DND-41 (cell line): ENCODE results near the gene RCAN2.

Source experiments
- ATAC-seq: fragments of 200-7000 bp; cut with Tn5 transposase; 3 replicates; pipeline ENCODE4 v1.9.1; 2021; ENCODE audit warnings: low read depth; ENCODE audit not compliant: insufficient read depth
- DNase-seq: peaks from one replicate; pipeline ENCODE4 v3.0.0-alpha.2; 2020
- H2AFZ ChIP-seq: 2 replicates; pipeline ENCODE4 v1.6.0; 2012; ENCODE audit warnings: low read depth, low read length
- H3K27ac ChIP-seq: 2 replicates; pipeline ENCODE4 v1.5.1; 2012; ENCODE audit warnings: low read length, inconsistent platforms
- H3K27me3 ChIP-seq: fragments of 200-600 bp; sonication (generic); 2 replicates; pipeline ENCODE4 v1.6.0; 2012; ENCODE audit warnings: low read length, mild to moderate bottlenecking, inconsistent platforms; ENCODE audit not compliant: insufficient read depth, poor library complexity
- H3K36me3 ChIP-seq: 2 replicates; pipeline ENCODE4 v1.5.1; 2012; ENCODE audit warnings: low read length, inconsistent platforms; ENCODE audit not compliant: insufficient read depth
- H3K4me1 ChIP-seq: 2 replicates; pipeline ENCODE4 v1.5.1; 2012; ENCODE audit warnings: mild to moderate bottlenecking, low read length; ENCODE audit not compliant: insufficient read depth
- H3K4me2 ChIP-seq: 2 replicates; pipeline ENCODE4 v1.6.0; 2012; ENCODE audit warnings: mild to moderate bottlenecking, moderate library complexity, low read length, inconsistent platforms; ENCODE audit not compliant: insufficient read depth
- H3K4me3 ChIP-seq, 2 experiments: fragments of 200-600 bp in 1 of 2; shearing (Covaris generic) in 1 of 2; 2 replicates each; pipeline ENCODE4 v1.5.1; 2012 to 2016; ENCODE audit warnings: inconsistent platforms in 2 of 2, low read length in 2 of 2, mild to moderate bottlenecking in 2 of 2, low read depth in 1 of 2, moderate library complexity in 1 of 2
- H3K79me2 ChIP-seq: 2 replicates; pipeline ENCODE4 v1.6.0; 2012; ENCODE audit warnings: low read length, inconsistent platforms; ENCODE audit not compliant: insufficient read depth
- H3K9ac ChIP-seq: 2 replicates; pipeline ENCODE4 v1.6.0; 2012; ENCODE audit warnings: low read depth, mild to moderate bottlenecking, inconsistent platforms, low read length, moderate library complexity
- H3K9me3 ChIP-seq: 2 replicates; pipeline ENCODE4 v1.5.1; 2012; ENCODE audit warnings: low read length, moderate library complexity, mild to moderate bottlenecking, inconsistent platforms; ENCODE audit not compliant: insufficient read depth, severe bottlenecking
- H4K20me1 ChIP-seq: 2 replicates; pipeline ENCODE4 v1.6.0; 2012; ENCODE audit warnings: low read length; ENCODE audit not compliant: insufficient read depth
- EZH2 ChIP-seq: IDR thresholded peaks from 3 replicates; pipeline ENCODE4 v1.6.1; 2012; ENCODE audit warnings: borderline replicate concordance, low read depth, mild to moderate bottlenecking, moderate library complexity, low read length, inconsistent platforms; ENCODE audit not compliant: severe bottlenecking
- TF ChIP-seq, protein P1 (sequence below): IDR thresholded peaks from 2 replicates; pipeline ENCODE4 v1.5.1; 2012; ENCODE audit warnings: borderline replicate concordance, low read length, moderate library complexity, mild to moderate bottlenecking; ENCODE audit not compliant: poor library complexity, severe bottlenecking; ENCODE audit errors: extremely low read depth

RCAN2 gene

GRCh38 chr6:46323966-46324622, 167.2 kb downstream of the RCAN2 start:
- Histone ChIP-seq H3K9me3 (no peaks in the 10 kb centered on the region), H4K20me1 (no peaks in the 10 kb centered on the region), H3K4me1 (no peaks in the 10 kb centered on the region), H3K4me3 (no peak overlapping the region), H3K36me3 (no peaks in the 10 kb centered on the region), H3K27me3 (peaks cover 42% of the 10 kb centered on the region), H2AFZ (no peak overlapping the region), H3K9ac (no peak overlapping the region), H3K4me2 (no peak overlapping the region), H3K79me2 (no peaks in the 10 kb centered on the region), H3K27ac (no peak overlapping the region)
- ATAC-seq (no peak), DNase-seq (no peak)
- TF ChIP-seq, protein P1, sequence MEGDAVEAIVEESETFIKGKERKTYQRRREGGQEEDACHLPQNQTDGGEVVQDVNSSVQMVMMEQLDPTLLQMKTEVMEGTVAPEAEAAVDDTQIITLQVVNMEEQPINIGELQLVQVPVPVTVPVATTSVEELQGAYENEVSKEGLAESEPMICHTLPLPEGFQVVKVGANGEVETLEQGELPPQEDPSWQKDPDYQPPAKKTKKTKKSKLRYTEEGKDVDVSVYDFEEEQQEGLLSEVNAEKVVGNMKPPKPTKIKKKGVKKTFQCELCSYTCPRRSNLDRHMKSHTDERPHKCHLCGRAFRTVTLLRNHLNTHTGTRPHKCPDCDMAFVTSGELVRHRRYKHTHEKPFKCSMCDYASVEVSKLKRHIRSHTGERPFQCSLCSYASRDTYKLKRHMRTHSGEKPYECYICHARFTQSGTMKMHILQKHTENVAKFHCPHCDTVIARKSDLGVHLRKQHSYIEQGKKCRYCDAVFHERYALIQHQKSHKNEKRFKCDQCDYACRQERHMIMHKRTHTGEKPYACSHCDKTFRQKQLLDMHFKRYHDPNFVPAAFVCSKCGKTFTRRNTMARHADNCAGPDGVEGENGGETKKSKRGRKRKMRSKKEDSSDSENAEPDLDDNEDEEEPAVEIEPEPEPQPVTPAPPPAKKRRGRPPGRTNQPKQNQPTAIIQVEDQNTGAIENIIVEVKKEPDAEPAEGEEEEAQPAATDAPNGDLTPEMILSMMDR = no peak
- no peak for TF ChIP-seq EZH2

DNA sequence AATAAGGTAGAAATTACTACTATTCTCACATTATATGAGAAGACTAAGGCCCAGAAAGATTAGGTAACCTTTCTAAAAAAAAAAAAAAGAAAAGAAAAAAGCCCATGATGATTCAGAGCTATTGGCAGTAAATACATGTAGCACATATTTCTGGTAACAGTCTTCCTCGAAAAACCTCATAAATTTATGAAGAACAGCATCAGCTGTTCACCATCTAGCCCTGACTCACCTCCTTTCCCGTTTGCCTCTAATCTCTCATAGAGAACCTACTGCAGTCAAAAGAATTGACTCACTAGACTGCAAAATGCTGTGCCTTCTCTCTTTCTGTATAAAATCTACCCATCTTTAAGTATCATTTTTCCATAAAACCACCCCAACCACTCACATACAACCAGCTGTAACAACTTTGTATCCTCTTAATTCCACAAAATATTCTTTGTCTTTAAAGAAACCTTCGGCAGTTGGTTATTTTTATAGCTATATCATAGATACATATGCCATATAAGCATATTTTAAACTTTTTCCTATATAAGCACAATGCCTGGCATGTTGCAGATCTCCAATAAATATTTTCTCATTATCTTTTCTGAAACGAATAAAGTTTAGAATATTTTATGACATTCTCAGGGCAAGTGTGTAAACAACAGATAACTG, 167.8 kb downstream of the RCAN2 start:
- TF ChIP-seq EZH2 = no peak
- TF ChIP-seq, protein P1 = no peak
- H3K9me3 ChIP-seq = no peaks in the 10 kb centered on the region
- no peak overlapping the region for H3K9ac ChIP-seq
- H3K79me2 ChIP-seq = no peaks in the 10 kb centered on the region
- ATAC-seq (no peak), DNase-seq (no peak)
- H3K27ac ChIP-seq = no peak overlapping the region
- peaks cover 42% of the 10 kb centered on the region for H3K27me3 ChIP-seq
- H3K4me3 ChIP-seq = no peak overlapping the region
- no peak overlapping the region for H3K4me2 ChIP-seq
- H3K36me3 ChIP-seq = no peaks in the 10 kb centered on the region
- no peaks in the 10 kb centered on the region for H3K4me1 ChIP-seq
- H2AFZ ChIP-seq = no peak overlapping the region
- no peaks in the 10 kb centered on the region for H4K20me1 ChIP-seq

DNA sequence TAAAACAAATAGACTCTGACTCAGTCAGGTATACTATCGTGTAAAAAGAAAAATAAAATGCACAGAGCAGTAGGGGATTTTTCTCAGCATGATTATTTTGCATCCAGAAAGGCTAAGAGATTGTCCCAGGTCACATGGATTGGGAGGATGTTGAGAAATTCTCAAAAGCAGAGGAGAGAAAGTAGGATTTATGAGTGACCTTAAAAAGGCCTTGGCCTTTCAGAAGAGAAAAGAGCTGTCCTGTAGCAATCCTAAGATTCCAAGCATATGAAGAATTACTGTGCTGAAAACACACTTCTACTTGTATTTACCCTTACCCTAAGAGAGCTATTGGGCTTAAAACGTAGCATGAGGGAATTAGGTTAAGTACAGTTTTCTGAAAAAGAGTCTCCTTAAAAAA, 170.7 kb downstream of the RCAN2 start:
- DNase-seq (no peak), ATAC-seq (no peak)
- H3K27me3 ChIP-seq = peaks cover 23% of the 10 kb centered on the region
- H3K27ac ChIP-seq = no peak overlapping the region
- H3K9ac ChIP-seq = no peak overlapping the region
- no peak overlapping the region for H3K4me3 ChIP-seq
- no peak overlapping the region for H3K4me2 ChIP-seq
- H3K4me1 ChIP-seq = no peaks in the 10 kb centered on the region
- TF ChIP-seq EZH2 = no peak
- TF ChIP-seq, protein P1 = no peak
- no peaks in the 10 kb centered on the region for H4K20me1 ChIP-seq
- no peak overlapping the region for H2AFZ ChIP-seq
- no peaks in the 10 kb centered on the region for H3K9me3 ChIP-seq
- H3K36me3 ChIP-seq = no peaks in the 10 kb centered on the region
- no peaks in the 10 kb centered on the region for H3K79me2 ChIP-seq
